DND-41 (cell line): ENCODE results near the gene PIEZO1.

Experiments used
- EZH2 ChIP-seq: IDR thresholded peaks from 3 replicates; pipeline ENCODE4 v1.6.1; 2012; ENCODE audit warnings: borderline replicate concordance, low read depth, mild to moderate bottlenecking, moderate library complexity, low read length, inconsistent platforms; ENCODE audit not compliant: severe bottlenecking
- TF ChIP-seq, protein P1 (sequence below): IDR thresholded peaks from 2 replicates; pipeline ENCODE4 v1.5.1; 2012; ENCODE audit warnings: borderline replicate concordance, low read length, moderate library complexity, mild to moderate bottlenecking; ENCODE audit not compliant: poor library complexity, severe bottlenecking; ENCODE audit errors: extremely low read depth

DNA sequence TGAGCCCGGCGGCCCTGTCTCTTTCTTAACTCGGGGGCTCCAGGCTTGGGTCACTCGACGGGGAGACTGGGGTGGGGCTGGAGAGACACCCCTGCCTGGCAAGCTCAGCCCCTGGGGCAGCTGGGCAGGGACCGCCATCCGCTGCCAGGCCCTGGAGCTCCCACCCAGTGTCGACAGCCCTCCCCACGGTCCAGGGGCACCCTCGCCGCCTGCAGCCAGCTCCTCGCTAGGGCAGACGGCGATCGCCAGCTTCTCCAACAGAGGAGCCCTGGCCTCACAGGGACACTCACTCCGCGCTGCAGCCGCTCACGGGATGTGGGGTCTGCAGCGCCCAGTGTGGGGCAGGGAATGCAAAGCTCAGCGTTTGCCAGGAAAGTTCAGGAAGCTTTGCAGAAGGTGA, 42.7 kb upstream of the PIEZO1 start:
- TF ChIP-seq, protein P1, sequence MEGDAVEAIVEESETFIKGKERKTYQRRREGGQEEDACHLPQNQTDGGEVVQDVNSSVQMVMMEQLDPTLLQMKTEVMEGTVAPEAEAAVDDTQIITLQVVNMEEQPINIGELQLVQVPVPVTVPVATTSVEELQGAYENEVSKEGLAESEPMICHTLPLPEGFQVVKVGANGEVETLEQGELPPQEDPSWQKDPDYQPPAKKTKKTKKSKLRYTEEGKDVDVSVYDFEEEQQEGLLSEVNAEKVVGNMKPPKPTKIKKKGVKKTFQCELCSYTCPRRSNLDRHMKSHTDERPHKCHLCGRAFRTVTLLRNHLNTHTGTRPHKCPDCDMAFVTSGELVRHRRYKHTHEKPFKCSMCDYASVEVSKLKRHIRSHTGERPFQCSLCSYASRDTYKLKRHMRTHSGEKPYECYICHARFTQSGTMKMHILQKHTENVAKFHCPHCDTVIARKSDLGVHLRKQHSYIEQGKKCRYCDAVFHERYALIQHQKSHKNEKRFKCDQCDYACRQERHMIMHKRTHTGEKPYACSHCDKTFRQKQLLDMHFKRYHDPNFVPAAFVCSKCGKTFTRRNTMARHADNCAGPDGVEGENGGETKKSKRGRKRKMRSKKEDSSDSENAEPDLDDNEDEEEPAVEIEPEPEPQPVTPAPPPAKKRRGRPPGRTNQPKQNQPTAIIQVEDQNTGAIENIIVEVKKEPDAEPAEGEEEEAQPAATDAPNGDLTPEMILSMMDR = no peak
- TF ChIP-seq EZH2 = no peak
